Stimulated activated CD8-positive, alpha-beta memory T cell treated with anti-CD3 and anti-CD28 coated beads, Interleukin-15, amount 100 ng/mL, for 48 hours (primary cell): ENCODE data around the gene ZNF771.

ENCODE experiments used
- DNase-seq, 2 donors: peaks; one replicate each; pipeline ENCODE4 v3.0.0-alpha.2; 2020; ENCODE audit warnings: low read depth in 2 of 2

ZNF771 gene

DNA sequence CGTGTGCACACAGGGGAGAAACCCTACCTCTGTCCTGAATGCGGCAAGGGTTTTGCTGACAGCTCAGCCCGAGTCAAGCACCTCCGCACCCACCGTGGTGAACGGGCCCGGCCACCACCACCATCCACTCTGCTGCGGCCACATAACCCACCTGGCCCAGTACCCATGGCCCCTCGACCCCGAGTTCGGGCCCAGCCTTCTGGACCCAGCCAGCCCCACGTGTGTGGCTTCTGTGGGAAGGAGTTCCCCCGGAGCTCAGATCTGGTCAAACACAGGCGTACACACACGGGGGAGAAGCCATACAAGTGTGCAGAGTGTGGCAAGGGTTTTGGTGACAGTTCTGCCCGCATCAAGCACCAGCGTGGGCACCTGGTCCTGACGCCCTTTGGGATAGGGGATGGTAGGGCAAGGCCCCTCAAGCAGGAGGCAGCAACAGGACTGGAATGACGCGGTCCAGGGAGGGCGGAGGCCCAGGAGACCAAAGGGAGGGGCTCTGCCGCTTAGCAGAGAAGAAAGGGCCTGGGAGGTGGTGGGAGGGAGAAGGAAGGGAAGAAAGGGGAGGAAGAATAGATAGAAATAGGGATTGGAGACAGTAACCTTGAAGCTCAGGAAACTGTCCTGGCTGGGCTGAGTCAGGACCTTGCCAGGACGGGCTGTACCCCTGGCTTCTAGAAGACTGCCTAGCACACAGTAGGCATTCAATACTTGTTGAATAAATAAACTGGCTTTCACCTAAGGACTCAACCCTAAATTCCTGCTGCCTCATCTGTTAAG is 8.6 kb upstream of the ZNF771 start:
- no peak for DNase-seq

- no peak for DNase-seq
These were observed 7.8 kb upstream of the ZNF771 start for GRCh38 chr16:30399435-30400186.

DNA sequence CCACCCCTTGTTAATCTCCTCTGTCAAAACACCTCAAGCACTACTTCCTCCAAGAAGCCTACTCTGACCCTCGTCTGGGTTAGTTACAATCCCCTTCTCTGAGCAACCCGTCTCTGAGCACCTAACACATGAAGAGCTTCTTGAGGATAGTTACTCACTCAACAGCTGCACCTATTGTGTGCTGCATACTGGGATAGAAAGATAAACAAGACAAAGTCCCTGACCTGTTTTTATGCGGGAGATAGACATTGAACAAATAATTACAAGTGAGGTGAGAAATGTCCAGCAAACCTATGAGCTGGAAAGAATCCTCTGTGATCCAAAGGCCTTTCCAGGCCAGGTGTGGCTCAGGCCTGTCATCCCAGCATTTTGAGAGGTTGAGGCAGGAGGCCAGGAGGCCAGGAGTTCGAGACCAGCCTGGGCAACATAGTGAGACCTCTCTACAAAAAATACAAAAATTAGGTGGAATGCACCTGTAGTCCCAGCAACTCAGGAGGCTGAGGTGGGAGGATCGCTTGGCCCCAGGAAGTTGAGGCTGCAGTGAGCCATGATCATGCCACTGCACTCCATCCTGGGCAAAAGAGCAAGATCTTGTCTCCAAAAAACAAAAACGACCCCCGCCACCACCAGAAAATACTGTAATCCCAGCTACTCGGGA is 5.5 kb upstream of the ZNF771 start:
- DNase-seq, result no peak

DNA sequence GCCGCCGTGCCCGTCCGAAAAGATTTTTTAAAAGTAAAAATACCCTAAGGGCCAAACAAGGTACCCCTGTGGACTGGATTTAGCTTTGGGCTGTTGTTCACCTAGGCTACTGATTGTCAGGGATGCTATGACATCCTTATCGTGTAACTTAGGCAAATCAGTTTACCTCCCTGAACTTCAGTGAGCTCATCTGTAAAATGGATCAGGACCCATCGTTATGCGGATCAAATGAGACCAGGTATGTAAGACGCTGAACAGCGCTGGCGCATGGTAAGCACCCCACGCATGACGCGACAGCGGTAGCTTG is 658 bp upstream of the ZNF771 start:
- DNase-seq, result no peak

DNA sequence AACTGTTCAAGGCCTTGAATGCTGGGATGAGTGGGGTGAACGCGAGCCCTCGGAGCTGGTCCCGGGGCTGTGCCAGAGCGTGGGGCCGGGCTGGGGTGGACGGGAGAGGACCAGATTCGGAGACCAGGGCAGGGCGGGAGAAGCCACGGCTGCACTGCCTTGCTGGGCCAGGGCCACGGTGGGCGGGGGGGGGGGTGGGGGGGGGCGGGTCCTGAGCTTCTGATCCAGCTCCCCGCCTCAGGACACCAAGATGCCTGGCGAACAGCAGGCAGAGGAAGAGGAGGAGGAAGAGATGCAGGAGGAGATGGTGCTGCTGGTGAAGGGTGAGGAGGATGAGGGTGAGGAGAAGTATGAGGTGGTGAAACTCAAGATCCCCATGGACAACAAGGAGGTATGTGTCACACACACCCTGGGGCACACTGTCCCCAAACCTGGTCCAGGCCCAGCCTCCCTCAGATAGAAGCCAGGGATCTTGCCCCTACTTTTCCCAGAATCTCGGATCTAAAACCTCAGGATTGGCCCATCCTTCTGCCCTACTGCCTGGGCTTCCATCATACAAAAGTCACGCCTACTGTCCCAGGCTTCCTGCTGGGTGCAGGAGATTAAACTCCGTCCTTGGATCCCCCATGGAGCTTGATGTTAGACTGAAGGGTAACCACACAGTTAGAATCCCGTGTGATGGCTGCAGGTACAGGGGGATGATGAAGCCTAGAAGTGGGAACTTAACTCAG is 563 bp downstream of the ZNF771 start:
- no peak for DNase-seq

GRCh38 chr16:30409125-30410060 is 2.0 kb downstream of the ZNF771 start:
- peak; percentile 79 to 84 for DNase-seq

- DNase-seq, result no peak
These were observed 5.9 kb downstream of the ZNF771 start for GRCh38 chr16:30413112-30413806.

GRCh38 chr16:30414159-30414558 is 6.8 kb downstream of the ZNF771 start:
- DNase-seq, result no peak

GRCh38 chr16:30416047-30416603 is 8.7 kb downstream of the ZNF771 start:
- no peak for DNase-seq

GRCh38 chr16:30416624-30417528 is 9.5 kb downstream of the ZNF771 start:
- no peak for DNase-seq

DNA sequence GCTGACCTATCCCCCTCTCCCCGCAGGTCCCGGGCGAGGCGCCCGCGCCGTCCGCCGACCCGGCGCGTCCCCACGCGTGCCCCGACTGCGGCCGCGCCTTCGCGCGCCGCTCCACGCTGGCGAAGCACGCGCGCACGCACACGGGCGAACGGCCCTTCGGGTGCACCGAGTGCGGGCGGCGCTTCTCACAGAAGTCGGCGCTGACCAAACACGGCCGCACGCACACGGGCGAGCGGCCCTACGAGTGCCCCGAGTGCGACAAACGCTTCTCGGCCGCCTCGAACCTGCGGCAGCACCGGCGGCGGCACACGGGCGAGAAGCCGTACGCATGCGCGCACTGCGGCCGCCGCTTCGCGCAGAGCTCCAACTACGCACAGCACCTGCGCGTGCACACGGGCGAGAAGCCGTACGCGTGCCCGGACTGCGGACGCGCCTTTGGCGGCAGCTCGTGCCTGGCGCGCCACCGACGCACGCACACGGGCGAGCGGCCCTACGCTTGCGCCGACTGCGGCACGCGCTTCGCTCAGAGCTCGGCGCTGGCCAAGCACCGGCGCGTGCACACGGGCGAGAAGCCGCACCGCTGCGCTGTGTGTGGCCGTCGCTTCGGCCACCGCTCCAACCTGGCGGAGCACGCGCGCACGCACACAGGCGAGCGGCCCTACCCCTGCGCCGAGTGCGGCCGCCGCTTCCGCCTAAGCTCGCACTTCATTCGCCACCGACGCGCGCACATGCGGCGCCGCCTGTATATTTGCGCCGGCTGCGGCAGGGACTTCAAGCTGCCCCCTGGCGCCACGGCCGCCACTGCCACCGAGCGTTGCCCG is 10.3 kb downstream of the ZNF771 start:
- DNase-seq, result peak; percentile 84 to 85

DNA sequence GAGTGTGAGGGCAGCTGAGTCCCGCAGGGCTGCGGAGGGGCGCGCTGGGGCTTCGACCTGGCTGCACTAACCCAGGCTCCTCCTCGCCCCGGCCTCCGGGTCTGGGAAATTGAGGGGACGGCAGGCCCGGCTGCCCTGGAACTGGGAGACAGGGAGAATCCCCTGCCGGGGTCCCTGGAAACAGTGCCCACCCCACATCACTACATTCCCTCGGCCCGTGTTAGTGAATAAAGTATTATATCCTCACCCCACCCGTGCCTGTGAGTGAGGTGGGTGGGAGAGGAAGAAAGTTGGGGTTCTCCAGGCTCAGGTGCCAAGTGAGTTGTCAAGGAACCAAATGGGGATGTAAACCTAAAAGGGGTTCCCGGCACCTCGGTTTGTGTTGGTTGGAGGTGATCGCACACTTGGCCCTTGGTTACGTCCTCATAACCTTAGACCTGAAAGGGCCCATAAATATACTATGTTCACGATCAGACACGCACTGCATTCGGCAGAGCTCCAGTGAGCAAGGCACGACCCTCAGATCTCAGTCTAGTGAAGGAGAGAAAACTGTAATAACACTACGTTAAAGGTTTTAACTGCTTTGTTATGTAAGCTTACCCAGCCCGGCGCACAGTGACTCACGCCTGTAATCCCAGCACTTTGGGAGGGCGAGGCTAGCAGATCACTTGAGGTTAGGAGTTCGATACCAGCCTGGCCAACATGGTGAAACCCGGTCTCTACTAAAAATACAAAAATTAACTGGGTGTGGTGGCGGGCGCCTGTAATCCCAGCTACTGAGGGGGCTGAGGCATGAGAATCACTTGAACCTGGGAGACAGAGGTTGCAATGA is 11.2 kb downstream of the ZNF771 start:
- no peak for DNase-seq

- DNase-seq, result no peak
These were observed 13.6 kb downstream of the ZNF771 start for GRCh38 chr16:30421010-30421409.

- no peak for DNase-seq
These were observed 20.6 kb downstream of the ZNF771 start for GRCh38 chr16:30428055-30428454.

- no peak for DNase-seq
These were observed 21.9 kb downstream of the ZNF771 start for GRCh38 chr16:30429418-30429677.

DNA sequence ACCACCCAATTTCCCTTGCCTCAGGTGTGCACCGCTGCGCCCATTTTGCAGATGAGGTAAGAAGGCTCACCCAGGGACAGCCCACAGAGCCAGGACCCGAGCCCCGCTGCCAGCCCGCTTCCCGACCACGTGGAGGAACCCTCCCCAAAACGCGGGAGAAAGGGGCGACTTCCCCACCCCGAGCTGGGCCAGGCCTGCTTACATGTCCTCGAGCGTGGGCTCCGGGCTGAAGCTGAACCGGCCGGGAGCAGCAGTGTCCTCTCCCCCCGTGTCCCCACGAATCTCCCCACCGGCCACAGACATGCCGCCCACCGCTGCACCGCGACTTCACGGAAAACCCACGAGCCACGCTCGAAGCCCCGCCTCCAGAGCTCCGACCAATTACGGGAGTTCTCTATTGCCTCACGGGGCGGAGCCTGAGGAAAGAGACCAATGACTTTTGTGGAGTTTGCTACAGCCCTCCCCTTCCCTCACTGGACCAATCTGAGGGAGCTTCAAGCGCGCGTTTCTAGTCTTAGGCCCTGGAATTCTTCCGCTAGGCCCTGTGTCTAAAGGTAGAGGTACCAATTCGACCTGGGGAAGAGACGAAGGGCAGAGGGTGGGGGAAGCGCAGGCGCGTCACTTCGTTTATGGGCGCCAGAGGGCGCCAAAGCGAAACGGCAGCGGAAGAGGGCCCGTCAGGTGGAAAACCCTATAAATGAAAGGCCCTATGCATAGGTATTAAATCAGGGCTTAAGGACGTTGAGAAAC is 22.4 kb downstream of the ZNF771 start, which contains the start of gene DCTPP1:
TSS of gene DCTPP1 (minus strand) at position 353 of the 750 bp plus-strand sequence. CDS start at position 303, 50 bp downstream.
- peak; percentile 93 to 95 for DNase-seq
